Measurements from ENCODE around the gene CDC42BPA.
"Not testable (repeated sequence)": the region's sequence is repeated elsewhere in the genome, so short reads cannot be mapped to it uniquely, and the experiment has no call there.

Gene CDC42BPA

GRCh38 chr1:227002531-227003049 lies 315.7 kb downstream of the CDC42BPA start:
- DNase-seq (ENCODE audit: low read depth in 1 of 2, low spot score in 1 of 2) = no peak

GRCh38 chr1:226999579-226999978 lies 318.7 kb downstream of the CDC42BPA start:
- DNase-seq (ENCODE audit: low read depth in 1 of 2, low spot score in 1 of 2) = not testable (repeated sequence)

GRCh38 chr1:226995365-226996332 lies 322.6 kb downstream of the CDC42BPA start:
- DNase-seq (ENCODE audit: low read depth in 1 of 2, low spot score in 1 of 2) = no peak

- no peak for DNase-seq (ENCODE audit: low read depth in 1 of 2, low spot score in 1 of 2)
Measured at GRCh38 chr1:226994586-226995364, 323.5 kb downstream of the CDC42BPA start.

GRCh38 chr1:226993814-226994585 lies 324.3 kb downstream of the CDC42BPA start:
- no peak for DNase-seq (ENCODE audit: low read depth in 1 of 2, low spot score in 1 of 2)

- no peak for DNase-seq (ENCODE audit: low read depth in 1 of 2, low spot score in 1 of 2)
Measured at GRCh38 chr1:226991920-226992319, 326.4 kb downstream of the CDC42BPA start.

GRCh38 chr1:226990133-226990716 lies 328.1 kb downstream of the CDC42BPA start:
- DNase-seq (ENCODE audit: low read depth in 1 of 2, low spot score in 1 of 2) = peak in 1 of 2 donors; percentile 24

- no peak for DNase-seq (ENCODE audit: low read depth in 1 of 2, low spot score in 1 of 2)
Measured at GRCh38 chr1:226989085-226989920, 329.0 kb downstream of the CDC42BPA start.

- DNase-seq (ENCODE audit: low read depth in 1 of 2, low spot score in 1 of 2) = no peak
Measured at GRCh38 chr1:226988334-226988666, 330.0 kb downstream of the CDC42BPA start.

GRCh38 chr1:226987623-226988333 lies 330.5 kb downstream of the CDC42BPA start:
- DNase-seq (ENCODE audit: low read depth in 1 of 2, low spot score in 1 of 2) = no peak

- DNase-seq (ENCODE audit: low read depth in 1 of 2, low spot score in 1 of 2) = no peak
Measured at GRCh38 chr1:226987179-226987536, 331.1 kb downstream of the CDC42BPA start.

GRCh38 chr1:226986496-226987178 lies 331.7 kb downstream of the CDC42BPA start:
- no peak for DNase-seq (ENCODE audit: low read depth in 1 of 2, low spot score in 1 of 2)

- DNase-seq (ENCODE audit: low read depth in 1 of 2, low spot score in 1 of 2) = no peak
Measured at GRCh38 chr1:226985839-226986463, 332.3 kb downstream of the CDC42BPA start.

- no peak for DNase-seq (ENCODE audit: low read depth in 1 of 2, low spot score in 1 of 2)
Measured at GRCh38 chr1:226985239-226985838, 333.0 kb downstream of the CDC42BPA start.

- DNase-seq (ENCODE audit: low read depth in 1 of 2, low spot score in 1 of 2) = no peak
Measured at GRCh38 chr1:226984521-226985238, 333.6 kb downstream of the CDC42BPA start.

GRCh38 chr1:226983992-226984364 lies 334.3 kb downstream of the CDC42BPA start:
- DNase-seq (ENCODE audit: low read depth in 1 of 2, low spot score in 1 of 2) = no peak

Measured in stimulated activated CD4-positive, alpha-beta T cell treated with anti-CD3 and anti-CD28 coated beads, Interleukin-15, amount 100 ng/mL, for 1 hour (primary cell).